ENCODE results near the gene CD1E.

DNA sequence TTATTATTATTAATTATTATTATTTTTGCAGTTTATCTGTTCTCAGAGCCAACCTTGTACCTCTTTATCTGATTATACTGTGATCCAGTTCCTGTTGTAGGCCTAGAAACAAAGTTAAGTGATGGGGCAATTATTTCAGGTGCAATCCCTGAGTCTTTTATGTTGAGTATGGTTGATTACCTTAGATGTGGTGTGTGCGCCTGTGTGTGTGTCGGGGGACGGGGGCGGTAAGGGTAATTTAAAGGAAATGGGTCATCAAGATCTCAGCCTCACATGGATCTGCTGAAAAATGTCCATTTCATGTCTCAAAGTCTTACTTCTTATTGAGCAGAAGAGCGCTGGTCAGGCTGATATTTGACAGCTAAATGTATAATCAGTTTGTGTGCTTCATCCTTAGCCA lies 53.4 kb downstream of the CD1E start:
- TF ChIP-seq, protein P1, sequence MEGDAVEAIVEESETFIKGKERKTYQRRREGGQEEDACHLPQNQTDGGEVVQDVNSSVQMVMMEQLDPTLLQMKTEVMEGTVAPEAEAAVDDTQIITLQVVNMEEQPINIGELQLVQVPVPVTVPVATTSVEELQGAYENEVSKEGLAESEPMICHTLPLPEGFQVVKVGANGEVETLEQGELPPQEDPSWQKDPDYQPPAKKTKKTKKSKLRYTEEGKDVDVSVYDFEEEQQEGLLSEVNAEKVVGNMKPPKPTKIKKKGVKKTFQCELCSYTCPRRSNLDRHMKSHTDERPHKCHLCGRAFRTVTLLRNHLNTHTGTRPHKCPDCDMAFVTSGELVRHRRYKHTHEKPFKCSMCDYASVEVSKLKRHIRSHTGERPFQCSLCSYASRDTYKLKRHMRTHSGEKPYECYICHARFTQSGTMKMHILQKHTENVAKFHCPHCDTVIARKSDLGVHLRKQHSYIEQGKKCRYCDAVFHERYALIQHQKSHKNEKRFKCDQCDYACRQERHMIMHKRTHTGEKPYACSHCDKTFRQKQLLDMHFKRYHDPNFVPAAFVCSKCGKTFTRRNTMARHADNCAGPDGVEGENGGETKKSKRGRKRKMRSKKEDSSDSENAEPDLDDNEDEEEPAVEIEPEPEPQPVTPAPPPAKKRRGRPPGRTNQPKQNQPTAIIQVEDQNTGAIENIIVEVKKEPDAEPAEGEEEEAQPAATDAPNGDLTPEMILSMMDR (IDR thresholded peaks at IDR 0.05), result no peak
- no peak for TF ChIP-seq FOSL2 (IDR thresholded peaks at IDR 0.05)
- TF ChIP-seq FOSL2 (CRISPR knock-in tag; IDR thresholded peaks at IDR 0.05), result no peak
- no peak for TF ChIP-seq CBX8 (IDR thresholded peaks at IDR 0.05)
- no peak for TF ChIP-seq TFCP2L1 (CRISPR knock-in tag; IDR thresholded peaks at IDR 0.05)
- TF ChIP-seq, protein P2, sequence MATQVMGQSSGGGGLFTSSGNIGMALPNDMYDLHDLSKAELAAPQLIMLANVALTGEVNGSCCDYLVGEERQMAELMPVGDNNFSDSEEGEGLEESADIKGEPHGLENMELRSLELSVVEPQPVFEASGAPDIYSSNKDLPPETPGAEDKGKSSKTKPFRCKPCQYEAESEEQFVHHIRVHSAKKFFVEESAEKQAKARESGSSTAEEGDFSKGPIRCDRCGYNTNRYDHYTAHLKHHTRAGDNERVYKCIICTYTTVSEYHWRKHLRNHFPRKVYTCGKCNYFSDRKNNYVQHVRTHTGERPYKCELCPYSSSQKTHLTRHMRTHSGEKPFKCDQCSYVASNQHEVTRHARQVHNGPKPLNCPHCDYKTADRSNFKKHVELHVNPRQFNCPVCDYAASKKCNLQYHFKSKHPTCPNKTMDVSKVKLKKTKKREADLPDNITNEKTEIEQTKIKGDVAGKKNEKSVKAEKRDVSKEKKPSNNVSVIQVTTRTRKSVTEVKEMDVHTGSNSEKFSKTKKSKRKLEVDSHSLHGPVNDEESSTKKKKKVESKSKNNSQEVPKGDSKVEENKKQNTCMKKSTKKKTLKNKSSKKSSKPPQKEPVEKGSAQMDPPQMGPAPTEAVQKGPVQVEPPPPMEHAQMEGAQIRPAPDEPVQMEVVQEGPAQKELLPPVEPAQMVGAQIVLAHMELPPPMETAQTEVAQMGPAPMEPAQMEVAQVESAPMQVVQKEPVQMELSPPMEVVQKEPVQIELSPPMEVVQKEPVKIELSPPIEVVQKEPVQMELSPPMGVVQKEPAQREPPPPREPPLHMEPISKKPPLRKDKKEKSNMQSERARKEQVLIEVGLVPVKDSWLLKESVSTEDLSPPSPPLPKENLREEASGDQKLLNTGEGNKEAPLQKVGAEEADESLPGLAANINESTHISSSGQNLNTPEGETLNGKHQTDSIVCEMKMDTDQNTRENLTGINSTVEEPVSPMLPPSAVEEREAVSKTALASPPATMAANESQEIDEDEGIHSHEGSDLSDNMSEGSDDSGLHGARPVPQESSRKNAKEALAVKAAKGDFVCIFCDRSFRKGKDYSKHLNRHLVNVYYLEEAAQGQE (IDR thresholded peaks at IDR 0.05), result no peak
- TF ChIP-seq ESRRA (IDR thresholded peaks at IDR 0.05; ENCODE audit: borderline replicate concordance, low read length), result no peak
- no peak for TF ChIP-seq MYC (IDR thresholded peaks at IDR 0.05; ENCODE audit: borderline replicate concordance, low read length)
- no peak for TF ChIP-seq POLR2A (IDR thresholded peaks at IDR 0.05; ENCODE audit: low read length)
- TF ChIP-seq PHF8 (IDR thresholded peaks at IDR 0.05; ENCODE audit: borderline replicate concordance, low read depth), result no peak
- no peak for TF ChIP-seq JUNB (IDR thresholded peaks at IDR 0.05)
- no peak for TF ChIP-seq ZFP36 (IDR thresholded peaks at IDR 0.05; ENCODE audit: borderline replicate concordance, partially characterized antibody)
- no peak for TF ChIP-seq CEBPB (IDR thresholded peaks at IDR 0.05)
- TF ChIP-seq SMC3 (IDR thresholded peaks at IDR 0.05), result no peak
